Adrenal gland (tissue), 12 donors: ENCODE data around the gene POPDC2. TPM values are rescaled to one million over a fixed set of nuclear protein-coding genes. Genes with fewer than 3 reads are reported as not detected.

Experiments
- DNase-seq, 7 donors: peaks; one replicate each; pipeline ENCODE4 v3.0.0-alpha.2; 2019 to 2020
- H3K27ac ChIP-seq, 5 donors: fragments of 200-600 bp; sonication (generic) in 4 of 5; 1 replicate in 3 of 5; 2 replicates in 2 of 5; pipeline versions ENCODE4 v1.5.1 to v1.8.0; 2016 to 2020; ENCODE audit warnings: mild to moderate bottlenecking in 1 of 5
- H3K27me3 ChIP-seq: fragments of 200-600 bp; 2 replicates; pipeline ENCODE4 v1.8.0; 2021
- H3K36me3 ChIP-seq, 2 donors: fragments of 200-600 bp; replicated peaks in 1 of 2; 1 replicate in 1 of 2; 2 replicates in 1 of 2; pipeline versions ENCODE4 v1.5.1 to v1.8.0; 2018 to 2022
- H3K4me1 ChIP-seq, 2 donors: fragments of 200-600 bp; replicated peaks in 1 of 2; 1 replicate in 1 of 2; 2 replicates in 1 of 2; pipeline versions ENCODE4 v1.5.1 to v1.8.0; 2018 to 2021
- H3K4me3 ChIP-seq, 4 donors: fragments of 200-600 bp; sonication (generic) in 3 of 4; one replicate each; pipeline ENCODE4 v1.5.1; 2016 to 2018
- H3K9me3 ChIP-seq, 3 donors: fragments of 200-600 bp; sonication (generic) in 1 of 3; replicated peaks in 1 of 3; 1 replicate in 2 of 3; 2 replicates in 1 of 3; pipeline versions ENCODE4 v1.5.1 to v1.8.0; 2016 to 2021
- POLR2A ChIP-seq, 2 donors: fragments of 450-650 bp; IDR thresholded peaks; one replicate each; pipeline ENCODE4 v1.6.1; 2017; ENCODE audit warnings: antibody characterized with exemption in 2 of 2, mild to moderate bottlenecking in 2 of 2, moderate library complexity in 1 of 2
- WGBS, 4 donors: extraction: QIAGEN DNeasy Blood & Tissue Kit in 2 of 4; methylation state at CpG; one replicate each; pipeline versions ENCODE4 v1.1.5 to v1.1.7; 2013 to 2017; 5-methylcytosine and 5-hydroxymethylcytosine counted together
- intact Hi-C, 2 donors: fragments of 100-400 bp; cut with DNase I; formaldehyde crosslinking; loops; one replicate each; pipeline versions ENCODE4 v1.14.1 to v1.15.0; 2022 to 2023
- polyA plus RNA-seq, 3 donors: library from polyadenylated mRNA; stranded (reverse); fragments of 200-250 nt in 2 of 3; fragments of 350-450 nt in 1 of 3; fragmentation: Illumina TruSeq in 1 of 3; extraction: RNeasy Lipid Tissue Mini Kit (QIAGEN cat#74804) in 1 of 3; gene quantifications; one replicate each; pipeline ENCODE4 v1.2.3, GENCODE V29; 2013 to 2014
- total RNA-seq, 9 donors: library from RNA; depleted of rRNA in 4 of 9; stranded (reverse); fragments of >200 nt in 4 of 9; fragments of 120-200 nt in 1 of 9; fragmentation: NEBNext Ultra II Directional in 1 of 9; extraction: Animal tissue kit (Norgen Biotek cat#: 25700) in 1 of 9; gene quantifications; one replicate each; pipeline versions ENCODE4 v1.1.0 to v1.2.4, GENCODE V29; 2013 to 2023
- TF ChIP-seq, protein P1 (sequence below), 6 experiments: fragments of 450-650 bp in 4 of 6; fragments of 200-600 bp in 2 of 6; sonication (generic) in 1 of 6; IDR thresholded peaks; 1 replicate in 5 of 6; 2 replicates in 1 of 6; pipeline versions ENCODE4 v1.5.1 to v1.8.0; 2016 to 2021; ENCODE audit warnings: antibody characterized with exemption in 6 of 6, mild to moderate bottlenecking in 2 of 6, moderate library complexity in 1 of 6
- donor health status: healthy with polysubstance abuse.
- donor health status: Bipolar disorder and iron deficiency.
- donor health status: DM: yes; HTN: yes; CAD: no.
- donor health status: DM: no; HTN: no; CAD: no.
- donor health status: DM: no; HTN: no; CAD: no.
- donor health status: DM: yes; HTN: yes; CAD: no.

Gene POPDC2
- total and polyA plus RNA-seq, 12 donors = 1.3 to 17.5 (median 3.3) TPM

DNA sequence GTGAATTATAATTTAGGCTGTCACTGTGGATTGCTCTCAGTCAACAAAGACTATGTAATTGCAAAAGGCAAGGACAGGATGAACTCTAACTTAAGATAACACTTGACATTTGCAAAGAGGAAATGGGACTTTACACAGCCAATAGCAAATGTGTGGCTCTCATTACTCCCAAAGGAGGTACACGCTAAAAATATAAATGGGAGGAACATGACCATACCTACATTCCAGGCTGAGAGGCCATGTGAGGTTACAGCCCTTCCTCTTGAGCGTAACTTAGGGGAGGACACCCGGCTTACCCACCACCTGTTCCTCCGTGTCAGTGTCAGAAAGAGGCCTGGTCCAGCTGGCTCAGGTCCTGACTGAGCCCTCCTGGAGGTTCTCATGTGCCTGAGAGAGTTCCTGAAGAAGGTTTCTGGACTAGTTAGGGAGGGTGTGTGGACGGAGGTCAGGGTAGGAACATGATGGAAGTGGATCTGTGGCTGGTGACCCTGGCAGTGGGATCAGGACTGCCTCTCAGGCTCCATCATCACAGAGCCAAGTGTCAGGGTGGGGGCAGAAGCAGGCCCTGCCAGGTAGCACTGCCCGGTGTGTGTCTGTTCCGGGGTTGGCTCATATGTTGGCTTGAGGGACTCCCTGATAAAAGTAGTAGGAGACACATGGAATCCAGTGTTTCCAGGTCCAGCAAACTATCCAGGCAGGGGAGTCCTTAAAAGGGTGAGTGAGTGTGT lies 7.9 kb downstream of the POPDC2 start:
- Histone ChIP-seq H3K27me3 (no peaks in the 10 kb centered on the region), H3K4me3 (no peak overlapping the region), H3K27ac (peak overlapping the region in 1 of 5 donors; percentile 65), H3K9me3 (no peaks in the 10 kb centered on the region), H3K36me3 (no peaks in the 10 kb centered on the region), H3K4me1 (peaks cover 7 to 10% of the 10 kb centered on the region in 2 donors)
- intact Hi-C loops = no loop called here
- 55 to 66% (median 64%) methylated on average over 6 to 7 of the region's 7 CpGs for WGBS, 4 donors
- no peak for DNase-seq
- TF ChIP-seq POLR2A (IDR thresholded peaks at IDR 0.05) = no peak
- TF ChIP-seq, protein P1, sequence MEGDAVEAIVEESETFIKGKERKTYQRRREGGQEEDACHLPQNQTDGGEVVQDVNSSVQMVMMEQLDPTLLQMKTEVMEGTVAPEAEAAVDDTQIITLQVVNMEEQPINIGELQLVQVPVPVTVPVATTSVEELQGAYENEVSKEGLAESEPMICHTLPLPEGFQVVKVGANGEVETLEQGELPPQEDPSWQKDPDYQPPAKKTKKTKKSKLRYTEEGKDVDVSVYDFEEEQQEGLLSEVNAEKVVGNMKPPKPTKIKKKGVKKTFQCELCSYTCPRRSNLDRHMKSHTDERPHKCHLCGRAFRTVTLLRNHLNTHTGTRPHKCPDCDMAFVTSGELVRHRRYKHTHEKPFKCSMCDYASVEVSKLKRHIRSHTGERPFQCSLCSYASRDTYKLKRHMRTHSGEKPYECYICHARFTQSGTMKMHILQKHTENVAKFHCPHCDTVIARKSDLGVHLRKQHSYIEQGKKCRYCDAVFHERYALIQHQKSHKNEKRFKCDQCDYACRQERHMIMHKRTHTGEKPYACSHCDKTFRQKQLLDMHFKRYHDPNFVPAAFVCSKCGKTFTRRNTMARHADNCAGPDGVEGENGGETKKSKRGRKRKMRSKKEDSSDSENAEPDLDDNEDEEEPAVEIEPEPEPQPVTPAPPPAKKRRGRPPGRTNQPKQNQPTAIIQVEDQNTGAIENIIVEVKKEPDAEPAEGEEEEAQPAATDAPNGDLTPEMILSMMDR (IDR thresholded peaks at IDR 0.05) = no peak

- H3K27ac ChIP-seq = no peak overlapping the region
- no peaks in the 10 kb centered on the region for H3K36me3 ChIP-seq
- no peak for TF ChIP-seq POLR2A (IDR thresholded peaks at IDR 0.05)
- TF ChIP-seq, protein P1 (IDR thresholded peaks at IDR 0.05) = no peak
- no peak overlapping the region for H3K4me3 ChIP-seq
- no peak for DNase-seq
- H3K9me3 ChIP-seq = no peaks in the 10 kb centered on the region
- no peaks in the 10 kb centered on the region for H3K27me3 ChIP-seq
- intact Hi-C loops = no loop called here
- peaks cover 7 to 9% of the 10 kb centered on the region in 2 donors for H3K4me1 ChIP-seq
- 55 to 80% (median 74%) methylated on average over 3 of the region's 3 CpGs for WGBS, 4 donors
Observed at GRCh38 chr3:119649761-119650160, 10.6 kb downstream of the POPDC2 start.

DNA sequence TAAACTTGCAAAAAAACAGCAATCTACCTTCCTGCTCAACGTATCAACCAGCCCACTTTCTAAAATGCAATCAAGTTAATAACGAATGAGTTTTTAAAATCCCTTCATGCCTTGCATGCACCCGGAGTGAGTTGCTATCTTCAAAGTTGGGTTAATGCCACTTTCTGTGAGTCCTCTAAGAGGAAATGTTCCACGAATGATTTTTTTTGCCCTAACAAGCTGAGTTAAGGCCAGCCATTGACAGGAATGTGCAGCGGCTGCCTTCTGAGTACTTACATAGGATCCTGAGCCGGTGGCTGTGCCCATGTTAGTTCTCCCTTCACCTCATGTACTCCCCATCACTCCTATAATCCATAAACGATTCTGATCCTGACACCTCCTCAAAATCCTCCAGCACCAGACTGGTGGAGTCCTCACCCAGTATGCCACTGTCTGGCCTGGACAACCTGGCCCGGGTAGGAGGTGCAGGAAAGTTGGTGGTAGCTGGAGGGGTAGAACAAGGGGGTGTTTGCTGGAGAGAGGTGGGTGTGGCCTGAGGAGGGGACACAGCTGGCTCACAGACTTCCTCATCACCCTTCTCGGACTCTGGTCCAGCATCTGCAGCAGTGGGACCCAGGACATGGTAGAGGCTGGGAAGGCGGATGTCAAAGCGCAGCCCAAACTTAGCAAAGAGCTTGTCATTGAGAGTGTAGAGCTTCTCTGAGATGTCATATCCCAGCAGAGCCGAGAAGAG lies 12.4 kb downstream of the POPDC2 start:
- intact Hi-C loops = no loop called here
- Histone ChIP-seq H3K36me3 (no peaks in the 10 kb centered on the region), H3K4me1 (peaks cover 7 to 9% of the 10 kb centered on the region in 2 donors), H3K27ac (peak overlapping the region in 2 of 5 donors; percentile 57 to 70), H3K9me3 (no peaks in the 10 kb centered on the region), H3K27me3 (no peaks in the 10 kb centered on the region), H3K4me3 (no peak overlapping the region)
- WGBS, 4 donors = 77 to 83% (median 80%) methylated on average over 12 of the region's 12 CpGs
- TF ChIP-seq, protein P1 (IDR thresholded peaks at IDR 0.05) = no peak
- no peak for TF ChIP-seq POLR2A (IDR thresholded peaks at IDR 0.05)
- peak in 1 of 7 donors; percentile 1 for DNase-seq

DNA sequence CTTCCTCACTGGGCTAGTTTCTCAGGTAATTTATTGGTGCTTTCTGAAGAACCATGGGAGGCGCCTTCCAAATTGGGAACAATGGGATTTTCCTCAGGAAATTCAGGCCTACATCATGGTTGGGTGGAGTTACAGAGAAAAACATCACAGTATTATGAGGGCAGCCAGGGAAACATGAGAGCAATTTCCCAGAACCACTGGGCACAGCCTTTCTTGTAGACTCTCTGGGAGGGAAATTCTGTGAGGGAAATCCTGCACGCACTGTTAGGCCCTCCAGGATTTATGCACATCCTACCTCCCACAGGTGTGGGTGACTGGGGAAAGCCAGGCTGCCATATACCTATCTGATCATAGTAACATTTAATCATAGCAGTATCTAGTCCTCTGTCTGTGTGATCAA lies 13.2 kb downstream of the POPDC2 start:
- Histone ChIP-seq H3K36me3 (no peaks in the 10 kb centered on the region), H3K4me1 (peaks cover 1 to 5% of the 10 kb centered on the region in 2 donors), H3K9me3 (no peaks in the 10 kb centered on the region), H3K4me3 (no peak overlapping the region), H3K27me3 (no peaks in the 10 kb centered on the region), H3K27ac (peak overlapping the region in 2 of 5 donors; percentile 57 to 70)
- WGBS, 4 donors = 76 to 88% (median 85%) methylated on average over 2 of the region's 2 CpGs
- no peak for DNase-seq
- intact Hi-C loops = no loop called here
- TF ChIP-seq, protein P1 (IDR thresholded peaks at IDR 0.05) = no peak
- no peak for TF ChIP-seq POLR2A (IDR thresholded peaks at IDR 0.05)
